Posterior cingulate gyrus (tissue), 11 donors: ENCODE data around the gene DSCAML1.
A peak's percentile ranks its signal among the peaks of the same experiment; 100 is the strongest.

Experiments
- DNase-seq, 10 donors: peaks; one replicate each; pipeline versions ENCODE4 v3.0.0 to v3.0.0-alpha.2; 2020 to 2021; ENCODE audit warnings: mixed read lengths in 3 of 10
- intact Hi-C: fragments of 100-400 bp; cut with DNase I; formaldehyde crosslinking; loops from one replicate; pipeline ENCODE4 v1.15.1; 2023

DSCAML1 gene

DNA sequence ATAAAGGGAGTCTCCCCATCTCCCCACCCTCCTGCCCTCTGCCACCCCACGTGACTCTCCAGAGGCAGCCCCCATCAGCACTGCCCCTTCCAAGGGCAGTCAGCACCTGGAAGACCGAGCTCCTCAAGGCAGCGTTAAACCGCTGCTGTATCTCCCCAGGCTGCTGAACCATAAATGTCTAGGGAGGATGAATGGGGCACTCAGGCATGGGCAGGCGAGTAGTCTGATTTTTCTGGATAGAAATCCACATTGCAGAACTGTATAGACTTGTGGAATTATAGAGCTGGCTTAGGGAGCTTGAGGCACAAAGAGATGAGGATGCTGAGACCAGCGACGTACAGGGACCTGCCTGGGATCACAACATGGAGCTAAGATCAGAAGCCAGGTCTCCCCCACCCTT lies 269.7 kb downstream of the DSCAML1 start:
- intact Hi-C loops, result no loop called here
- no peak for DNase-seq

DNA sequence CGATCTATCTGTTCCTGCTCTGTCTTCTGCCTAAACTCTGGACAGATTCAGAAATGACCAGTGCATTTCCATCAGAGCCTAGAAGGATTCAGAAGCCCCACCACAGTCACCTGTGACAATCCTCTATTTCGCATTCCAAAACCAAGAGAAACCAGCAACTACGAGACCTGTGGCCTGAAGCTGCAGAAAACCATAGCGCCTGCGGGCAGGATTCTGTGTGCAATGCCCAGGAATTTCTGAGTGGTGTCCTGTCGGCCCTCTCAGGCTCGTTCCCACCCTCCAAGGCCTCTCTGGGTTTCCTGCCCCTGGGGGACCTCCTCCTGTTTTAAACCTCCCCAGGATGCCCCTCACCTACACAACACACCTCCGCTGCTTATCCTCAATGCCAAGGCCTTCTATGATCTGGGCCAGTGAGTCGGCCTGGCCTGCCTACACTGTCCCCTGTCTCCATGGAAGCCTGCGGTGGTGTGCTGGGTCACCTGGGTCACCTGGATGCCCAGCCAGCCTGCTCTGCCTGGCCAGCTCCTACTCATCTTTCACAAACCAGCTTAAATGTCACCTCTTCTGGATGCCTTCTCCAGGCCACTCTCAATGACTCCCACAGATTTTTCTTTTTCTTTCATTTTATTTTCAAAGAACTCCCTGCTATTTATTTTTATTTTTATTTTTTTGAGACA lies 271.0 kb downstream of the DSCAML1 start:
- intact Hi-C loops, result no loop called here
- no peak for DNase-seq

DNA sequence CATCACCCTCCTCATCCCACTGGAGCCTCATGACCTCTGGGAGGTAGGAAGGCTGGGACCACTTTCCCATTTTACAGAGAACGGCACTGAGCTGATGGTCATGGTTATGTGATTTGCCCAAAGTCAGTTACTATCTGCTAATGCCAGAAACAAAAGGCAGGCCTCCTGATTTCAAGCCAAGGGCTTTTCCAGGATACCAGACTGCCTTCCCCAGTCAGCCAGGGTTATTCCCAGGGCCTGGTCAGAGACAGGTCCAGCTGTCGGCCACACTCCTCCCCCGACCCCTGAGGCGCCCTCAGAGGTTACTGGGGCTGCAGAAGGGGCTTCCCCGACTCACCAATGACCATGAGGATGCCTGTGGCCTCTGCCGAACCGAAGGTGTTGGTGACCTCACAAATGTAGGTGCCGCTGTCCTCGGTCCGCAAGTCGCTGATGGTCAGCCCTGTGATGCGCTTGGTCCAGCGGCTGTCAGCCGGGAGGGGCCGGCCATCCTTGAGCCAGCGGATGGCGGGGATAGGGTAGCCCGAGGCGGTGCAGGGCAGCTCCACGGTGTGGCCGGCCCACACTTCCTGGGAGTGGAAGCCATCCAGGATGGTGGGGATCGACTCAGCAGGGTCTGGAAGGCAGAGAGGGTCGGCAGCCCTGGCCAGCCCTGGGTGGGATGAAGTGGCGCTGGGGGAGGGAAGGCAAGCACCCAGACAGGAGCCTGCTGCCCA lies 272.4 kb downstream of the DSCAML1 start:
- DNase-seq, result no peak
- intact Hi-C loops, result no loop called here

DNA sequence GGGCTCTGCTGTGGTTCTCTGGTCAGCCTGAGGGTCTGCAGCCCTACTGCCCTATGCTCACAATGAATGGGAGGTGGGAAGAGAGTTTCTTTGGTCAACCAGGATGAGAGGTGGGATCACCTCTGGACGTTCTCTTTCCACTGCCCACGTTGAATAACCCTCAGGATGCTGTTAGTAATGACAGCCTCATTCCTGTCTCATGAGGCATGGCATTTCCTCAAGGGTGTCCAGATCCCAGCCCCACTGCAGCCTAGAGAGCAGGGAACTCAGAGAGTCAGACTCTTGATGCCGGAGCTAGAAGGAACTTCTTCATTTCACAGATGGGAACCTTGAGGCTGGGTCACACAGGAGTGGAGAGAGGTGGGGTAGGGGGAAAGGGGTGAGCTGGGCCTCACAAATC lies 273.3 kb downstream of the DSCAML1 start:
- DNase-seq, result no peak

DNA sequence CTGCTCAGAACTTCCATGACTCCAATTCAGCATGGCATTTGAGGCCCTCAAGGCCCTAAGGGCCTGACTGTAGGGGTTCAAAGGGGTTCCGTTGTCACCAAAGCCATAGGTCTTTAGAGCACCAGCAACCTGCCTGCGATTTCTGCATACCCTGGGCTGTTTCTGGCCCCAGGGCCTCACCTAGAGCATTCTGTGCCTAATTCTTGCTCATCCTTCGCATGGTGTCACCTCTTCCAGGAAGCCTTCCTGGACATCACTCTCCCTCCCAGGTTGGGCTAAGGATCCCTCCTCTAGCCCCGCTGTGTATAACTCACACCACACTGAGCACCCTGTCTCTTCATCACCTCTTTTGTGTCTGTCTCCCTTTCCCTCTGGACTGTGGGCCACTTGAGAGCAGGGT lies 275.0 kb downstream of the DSCAML1 start:
- intact Hi-C loops, result no loop called here
- DNase-seq, result no peak

More for the DNA sequence above, 273.3 kb downstream of the DSCAML1 start:
- intact Hi-C loops, result no loop called here

DNA sequence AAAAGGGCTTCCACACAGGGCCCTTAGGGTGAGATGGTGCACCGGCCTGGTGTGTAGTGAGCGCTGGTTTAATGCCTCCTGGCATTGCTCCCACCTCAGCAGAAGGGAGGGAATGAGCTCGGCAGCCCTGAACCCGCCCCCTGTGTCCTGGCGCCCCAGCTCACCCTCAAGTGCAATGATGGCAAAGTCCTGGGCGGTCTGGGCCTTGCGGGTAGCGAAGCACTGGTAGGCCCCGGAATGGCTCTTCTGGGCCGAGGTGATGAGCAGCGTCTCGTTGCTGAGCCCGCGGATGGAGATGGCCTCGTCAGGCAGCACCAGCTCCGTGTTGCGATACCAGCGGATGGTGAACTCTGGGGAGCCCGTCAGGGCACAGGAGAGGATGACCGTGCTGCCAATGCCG lies 276.1 kb downstream of the DSCAML1 start:
- peak in 1 of 10 donors; percentile 72 for DNase-seq
- intact Hi-C loops, result no loop called here

DNA sequence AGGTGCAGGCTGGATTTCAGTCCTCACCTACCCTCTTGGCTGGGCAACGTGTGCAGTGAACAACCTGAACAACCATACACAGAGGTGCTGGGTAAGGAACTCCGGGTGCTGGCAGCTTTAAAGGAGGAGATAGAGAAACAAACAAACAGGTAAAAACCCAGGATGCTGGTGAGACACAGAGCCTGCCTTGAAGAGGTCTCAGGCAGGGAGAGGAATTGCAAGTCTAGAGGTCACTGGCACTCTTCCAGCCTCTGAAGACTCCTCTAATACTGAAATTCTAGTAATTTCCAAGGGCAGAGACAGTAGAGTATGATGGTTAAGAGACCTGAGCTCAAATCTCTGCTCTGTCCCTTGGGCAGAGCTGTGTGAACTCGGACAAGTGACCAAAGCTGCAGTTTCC lies 276.8 kb downstream of the DSCAML1 start:
- intact Hi-C loops, result no loop called here
- DNase-seq, result no peak

DNA sequence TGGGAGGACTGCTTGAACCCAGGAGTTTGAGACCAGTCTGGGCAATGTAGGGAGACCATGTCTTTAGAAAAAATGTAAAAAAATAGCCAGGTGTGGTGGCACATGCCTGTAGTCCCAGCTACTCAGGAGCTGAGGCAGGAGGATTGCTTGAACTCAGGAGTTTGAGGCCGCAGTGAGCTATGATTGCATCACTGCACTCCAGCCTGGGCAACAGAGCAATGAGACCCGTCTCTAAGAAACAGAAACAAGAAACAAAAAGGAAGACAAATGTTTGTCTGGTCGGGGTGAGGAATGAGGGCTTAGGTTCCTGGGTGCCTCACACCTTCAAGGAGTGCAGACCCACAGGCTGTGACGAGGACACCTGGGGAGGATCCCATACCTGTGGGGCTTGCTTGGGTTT lies 277.4 kb downstream of the DSCAML1 start:
- DNase-seq, result no peak
- intact Hi-C loops, result no loop called here

DNA sequence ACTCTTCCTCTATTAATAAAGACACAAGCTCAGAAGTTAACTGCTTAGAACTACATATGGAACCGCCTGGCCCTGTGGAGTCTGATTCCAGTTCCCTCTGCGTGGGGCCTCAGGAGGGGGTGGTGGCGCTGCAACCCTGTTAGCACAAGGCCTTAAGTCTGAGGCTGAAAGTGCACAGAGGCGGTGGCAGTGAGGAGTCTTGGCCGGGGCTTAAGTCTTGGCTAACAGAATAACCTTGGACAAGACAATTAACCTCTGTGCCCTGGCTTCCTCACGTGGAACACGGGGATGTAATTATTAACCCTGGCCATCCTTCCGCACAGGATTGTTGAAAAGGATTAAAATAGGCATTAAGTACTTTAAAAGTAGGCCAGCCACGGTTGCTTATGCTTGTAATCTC lies 277.8 kb downstream of the DSCAML1 start:
- no peak for DNase-seq
- intact Hi-C loops, result no loop called here

DNA sequence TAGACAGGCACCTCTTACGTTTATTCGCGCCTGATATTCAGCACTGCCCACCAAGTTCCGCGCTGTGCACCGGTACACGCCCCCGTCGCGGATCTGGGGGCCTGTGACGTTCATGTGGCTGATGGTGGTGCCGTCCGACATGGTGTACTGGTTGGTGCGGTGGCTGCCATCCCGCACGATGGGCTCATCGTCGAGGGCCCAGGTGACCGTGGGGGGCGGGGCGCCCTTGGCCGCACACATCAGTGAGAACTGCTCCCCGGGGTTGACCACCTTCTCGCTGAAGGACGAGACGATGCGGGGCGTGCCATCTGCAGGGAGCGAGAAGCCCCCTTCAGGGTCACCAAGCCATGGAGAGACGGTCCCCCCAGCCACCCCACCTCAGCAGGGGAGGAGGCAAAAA lies 278.6 kb downstream of the DSCAML1 start:
- intact Hi-C loops, result no loop called here
- no peak for DNase-seq

DNA sequence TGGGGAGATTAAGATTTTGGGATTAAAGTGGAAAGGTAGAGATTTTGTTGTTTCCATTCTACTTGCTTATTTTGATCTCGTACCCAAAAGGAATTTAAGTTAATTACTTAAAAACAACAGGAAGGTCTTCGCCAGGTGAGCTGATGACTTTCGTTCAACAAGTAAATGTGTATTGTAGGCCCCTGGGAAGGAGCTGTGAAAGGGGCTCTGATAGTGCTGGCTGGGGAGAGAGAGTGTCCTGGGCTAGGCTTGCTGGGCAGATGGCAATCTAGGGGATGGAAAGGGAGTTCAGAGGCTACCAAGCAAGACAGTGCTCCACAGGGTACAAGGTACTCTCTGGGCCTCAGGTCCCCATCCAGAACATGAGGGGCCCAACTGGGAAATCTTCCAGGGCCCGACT lies 279.9 kb downstream of the DSCAML1 start:
- intact Hi-C loops, result no loop called here

DNA sequence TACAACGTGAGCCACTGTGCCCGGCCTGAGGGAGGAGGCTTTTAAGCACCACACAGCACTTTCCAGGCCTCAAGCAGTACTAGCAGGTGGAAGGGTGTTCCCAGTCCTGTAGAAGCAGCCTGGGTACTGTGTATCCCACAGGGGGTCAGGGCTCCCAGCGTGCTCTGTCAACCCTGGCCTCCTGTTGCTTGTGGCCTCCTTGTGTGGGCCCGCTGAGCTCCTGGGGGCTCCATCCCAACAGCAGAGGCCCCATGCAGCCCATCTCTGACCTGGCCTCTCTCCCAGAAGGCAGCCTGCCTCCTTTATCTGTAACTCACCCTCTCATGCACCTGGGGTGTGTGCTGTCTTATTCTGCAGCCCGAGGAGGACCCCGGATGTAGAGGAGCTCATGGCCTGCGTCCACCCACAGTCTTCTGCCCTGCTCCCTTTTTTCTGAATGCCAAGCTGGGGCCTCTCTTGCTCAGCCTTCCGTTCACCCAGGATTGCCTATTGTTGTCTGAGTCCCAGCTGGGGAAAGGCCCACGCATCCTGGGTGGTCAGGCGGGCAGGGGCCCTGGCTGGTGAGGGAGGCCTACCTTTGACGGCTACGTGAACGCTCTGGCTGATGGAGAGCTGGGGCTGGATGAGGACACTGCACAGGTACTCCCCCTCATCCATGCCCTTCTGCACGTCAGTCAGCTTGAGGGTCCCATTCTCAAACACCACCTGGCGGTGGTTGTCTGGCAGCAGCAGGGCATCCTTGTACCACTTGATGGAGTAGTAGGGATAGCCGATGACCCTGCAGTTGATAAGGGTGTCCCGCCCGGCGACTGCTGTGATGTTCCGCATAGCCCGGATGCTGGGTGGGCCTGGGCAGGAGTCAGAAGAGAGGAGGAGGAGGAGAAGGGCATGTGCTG lies 280.9 kb downstream of the DSCAML1 start:
- DNase-seq, result no peak
- intact Hi-C loops, result no loop called here

More for the DNA sequence above, 279.9 kb downstream of the DSCAML1 start:
- no peak for DNase-seq

DNA sequence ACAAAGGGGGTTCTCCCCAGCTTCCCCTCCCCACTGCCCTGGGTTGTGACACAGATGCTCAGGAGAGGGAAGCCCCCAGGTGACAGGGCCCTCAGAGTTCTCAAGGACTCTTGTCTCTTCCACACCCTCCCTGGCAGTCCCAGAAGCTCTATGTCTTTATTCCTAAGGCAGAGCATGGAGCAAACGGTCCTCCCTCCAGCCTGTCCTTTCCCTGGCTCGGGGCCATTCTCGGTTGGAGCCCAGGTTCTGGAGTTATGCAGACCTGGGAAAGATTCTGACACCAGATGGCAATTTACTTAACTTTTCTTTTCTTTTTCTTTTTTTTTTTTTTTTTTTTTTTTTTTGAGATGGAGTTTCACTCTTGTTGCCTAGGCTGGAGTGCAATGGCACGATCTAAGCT lies 282.8 kb downstream of the DSCAML1 start:
- intact Hi-C loops, result no loop called here
- DNase-seq, result no peak

DNA sequence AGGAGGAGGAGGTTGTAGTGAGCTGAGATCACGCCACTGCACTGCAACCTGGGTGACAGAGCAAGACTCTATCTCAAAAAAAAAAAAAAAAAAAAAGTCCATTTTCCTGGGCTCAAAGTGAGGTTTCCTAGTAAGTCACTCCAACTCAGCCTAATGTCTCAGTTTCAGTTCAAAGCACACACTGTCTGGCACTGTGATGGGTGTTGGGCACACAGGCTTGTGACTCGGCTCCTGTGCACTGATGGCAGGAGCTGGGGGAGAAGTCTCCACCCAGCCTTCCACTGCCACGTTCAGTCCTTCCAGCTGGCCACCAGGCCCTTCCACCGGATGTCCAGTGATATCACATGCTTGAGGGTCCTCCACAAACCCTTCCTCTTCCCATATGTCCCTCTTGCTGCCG lies 283.4 kb downstream of the DSCAML1 start:
- intact Hi-C loops, result no loop called here
- no peak for DNase-seq

DNA sequence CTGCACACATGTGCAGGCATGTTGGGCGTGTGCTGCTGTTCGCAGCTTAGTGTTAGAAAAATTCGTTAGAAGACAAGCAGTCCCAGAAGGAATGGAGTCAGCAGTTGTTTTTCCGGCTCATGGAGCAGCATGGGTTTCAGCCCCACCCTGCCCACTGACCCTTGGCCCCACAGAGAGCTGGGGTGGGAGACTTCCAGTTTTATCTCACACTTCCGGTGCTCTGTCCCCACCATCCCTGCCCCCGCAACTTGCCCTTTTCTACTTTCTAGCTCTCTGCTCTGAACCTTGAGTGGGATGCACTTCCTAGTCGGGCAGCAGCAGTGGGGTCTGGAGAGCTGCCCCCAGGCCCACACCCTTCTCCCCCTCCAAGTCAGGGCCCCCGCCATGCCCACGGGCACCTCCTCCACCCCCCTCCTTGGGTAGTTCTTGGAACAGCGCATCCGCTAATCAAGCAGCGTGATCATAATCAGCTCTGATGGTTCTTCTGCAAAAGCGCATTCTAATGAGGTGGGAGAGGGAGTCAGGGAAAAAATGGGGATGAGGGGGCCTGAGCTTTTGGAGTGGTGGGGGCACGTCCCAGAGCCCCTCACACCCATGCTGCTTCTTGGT lies 285.0 kb downstream of the DSCAML1 start:
- DNase-seq, result no peak
- intact Hi-C loops, result no loop called here

DNA sequence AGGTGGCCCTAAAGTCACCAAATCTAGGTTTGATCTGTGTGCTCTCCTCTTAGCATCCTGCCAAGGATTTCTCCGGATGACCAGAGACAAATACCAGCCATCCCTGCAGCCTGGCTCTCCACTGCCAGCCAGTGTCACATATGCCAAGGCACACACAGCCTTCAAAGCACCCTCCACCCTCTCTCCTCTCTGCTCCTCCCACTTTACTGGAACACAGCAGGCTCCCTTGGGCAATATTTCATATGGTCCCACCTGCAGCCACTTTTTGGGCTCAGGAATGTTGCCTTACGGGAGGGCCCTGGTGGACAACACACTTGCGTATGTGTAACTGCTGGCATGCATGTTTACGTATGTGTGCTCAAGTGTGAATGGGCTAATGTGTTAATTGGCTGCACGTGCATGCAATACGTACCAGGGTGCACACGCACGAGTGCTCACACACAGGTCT lies 285.5 kb downstream of the DSCAML1 start:
- peak in 1 of 10 donors; percentile 21 for DNase-seq
- intact Hi-C loops, result no loop called here

DNA sequence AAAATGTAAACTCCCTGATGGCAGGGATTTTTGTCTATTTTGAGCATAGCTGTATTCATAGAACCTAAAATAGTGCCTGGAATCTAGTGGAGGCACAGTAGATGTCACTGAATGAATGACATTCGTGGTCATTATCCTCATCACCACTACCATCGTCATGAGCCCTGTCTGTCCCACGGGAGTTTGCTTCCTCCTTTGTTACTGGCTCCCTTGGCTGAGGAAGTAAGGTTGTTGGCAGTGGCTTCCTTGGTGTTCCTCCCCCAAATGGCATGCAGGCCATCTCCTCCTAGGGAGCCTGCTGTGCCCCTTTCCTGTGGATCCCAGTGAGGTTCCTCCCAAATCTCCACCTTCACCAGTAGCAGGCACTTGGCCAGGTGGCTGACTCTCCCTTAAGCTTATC lies 286.4 kb downstream of the DSCAML1 start:
- no peak for DNase-seq
- intact Hi-C loops, result no loop called here

DNA sequence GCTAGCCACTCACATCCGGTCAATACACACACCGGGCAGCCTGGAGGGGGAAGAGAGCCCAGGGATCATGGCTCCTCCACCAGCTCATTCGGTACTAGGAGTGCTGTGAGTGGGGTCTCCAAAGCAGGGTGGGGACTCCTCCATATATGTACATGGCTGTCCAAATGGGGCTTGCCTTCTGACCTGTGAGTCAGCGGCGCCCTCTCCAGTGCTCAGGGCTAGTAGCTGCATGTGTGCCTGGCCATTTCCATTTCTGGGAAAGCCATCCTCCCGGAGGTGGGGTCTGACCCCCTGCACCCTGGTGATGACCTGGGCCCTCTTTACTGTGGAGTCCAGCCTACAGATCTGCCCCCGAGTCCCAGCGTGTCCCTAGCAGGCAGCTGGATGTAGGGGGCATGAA lies 287.5 kb downstream of the DSCAML1 start:
- DNase-seq, result no peak
- intact Hi-C loops, result no loop called here

DNA sequence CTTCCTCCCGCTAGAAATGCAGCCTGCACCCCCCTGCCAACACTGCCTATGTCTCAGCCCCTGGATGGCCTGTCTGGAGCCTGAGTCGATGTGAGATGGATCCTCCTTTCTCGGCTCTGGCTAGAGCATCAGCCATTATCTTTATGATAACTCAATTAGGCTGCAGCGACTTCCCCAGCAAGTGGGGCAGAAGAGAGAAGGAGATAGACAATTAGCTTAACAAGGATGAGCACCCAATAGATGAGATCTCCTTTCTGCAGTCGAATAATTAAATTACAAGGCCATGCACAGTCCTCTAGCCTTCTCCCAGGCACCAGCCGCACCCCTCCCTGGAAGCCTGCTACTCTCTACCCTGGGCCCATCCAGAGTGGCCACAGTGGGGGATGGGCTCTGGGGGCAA lies 290.0 kb downstream of the DSCAML1 start:
- DNase-seq, result no peak
- intact Hi-C loops, result no loop called here

DNA sequence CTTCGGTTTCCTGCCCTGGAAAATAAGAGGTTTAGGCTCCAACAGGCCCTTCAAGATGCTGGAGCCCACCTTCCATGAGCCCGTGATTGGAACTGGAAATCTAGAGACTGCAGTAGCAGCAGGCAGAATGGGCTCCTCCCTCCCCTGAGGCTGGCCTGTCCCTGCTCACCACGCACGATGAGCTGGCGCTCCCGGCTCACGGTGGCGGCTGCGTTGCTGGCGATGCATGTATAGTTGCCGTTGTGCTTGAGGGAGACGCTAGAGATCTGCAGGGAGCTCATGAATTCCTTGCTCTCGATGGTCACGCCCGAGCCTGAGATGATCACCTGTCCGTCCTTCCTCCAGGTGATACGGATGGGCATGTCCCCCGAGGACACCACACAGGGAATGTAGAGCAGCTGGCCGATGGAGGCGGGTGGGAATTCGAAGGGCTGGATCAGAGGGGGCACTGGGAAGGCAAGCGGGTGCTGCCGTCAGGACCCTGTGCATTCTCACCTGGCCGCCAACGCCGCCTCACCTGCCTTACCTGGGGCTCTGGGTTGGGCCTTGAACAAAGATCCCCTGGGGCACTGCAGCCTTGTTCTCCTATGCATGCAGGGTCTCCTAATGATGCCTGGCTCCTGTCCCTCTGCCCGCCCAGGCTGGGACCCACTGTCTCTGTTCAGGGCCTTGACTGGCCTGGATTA lies 291.6 kb downstream of the DSCAML1 start:
- intact Hi-C loops, result no loop called here
- peak in 2 of 10 donors; percentile 78 to 91 for DNase-seq
